Measurements from ENCODE around the gene MGAT4B.
"Not testable (repeated sequence)": the region's sequence is repeated elsewhere in the genome, so short reads cannot be mapped to it uniquely, and the experiment has no call there.

The MGAT4B gene

DNA sequence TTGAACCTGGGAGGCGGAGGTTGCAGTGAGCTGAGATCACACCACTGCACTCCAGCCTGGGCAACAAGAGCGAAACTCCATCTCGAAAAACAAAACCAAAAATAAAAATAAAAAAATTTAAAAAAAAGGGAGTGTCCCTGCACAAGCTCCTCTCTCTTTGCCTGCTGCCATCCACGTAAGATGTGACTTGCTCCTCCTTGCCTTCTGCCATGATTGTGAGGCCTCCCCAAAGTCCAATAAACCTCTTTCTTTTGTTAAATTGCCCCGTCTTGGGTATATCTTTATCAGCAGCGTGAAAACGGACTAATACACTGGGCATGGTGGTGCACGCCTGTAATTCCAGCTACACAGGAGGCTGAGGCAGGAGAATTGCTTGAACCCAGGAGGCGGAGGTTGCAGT lies 17.4 kb downstream of the MGAT4B start:
- H3K9me3 ChIP-seq; H3K27me3 ChIP-seq (ENCODE audit: low read depth); H3K36me3 ChIP-seq (replicated peaks); H3K4me1 ChIP-seq; in situ Hi-C loops (cut with MboI; ENCODE audit: low sequenced_read_pairs); DNase-seq (ENCODE audit: low spot score in 2 of 2); H3K4me3 ChIP-seq: not testable (repeated sequence)

DNA sequence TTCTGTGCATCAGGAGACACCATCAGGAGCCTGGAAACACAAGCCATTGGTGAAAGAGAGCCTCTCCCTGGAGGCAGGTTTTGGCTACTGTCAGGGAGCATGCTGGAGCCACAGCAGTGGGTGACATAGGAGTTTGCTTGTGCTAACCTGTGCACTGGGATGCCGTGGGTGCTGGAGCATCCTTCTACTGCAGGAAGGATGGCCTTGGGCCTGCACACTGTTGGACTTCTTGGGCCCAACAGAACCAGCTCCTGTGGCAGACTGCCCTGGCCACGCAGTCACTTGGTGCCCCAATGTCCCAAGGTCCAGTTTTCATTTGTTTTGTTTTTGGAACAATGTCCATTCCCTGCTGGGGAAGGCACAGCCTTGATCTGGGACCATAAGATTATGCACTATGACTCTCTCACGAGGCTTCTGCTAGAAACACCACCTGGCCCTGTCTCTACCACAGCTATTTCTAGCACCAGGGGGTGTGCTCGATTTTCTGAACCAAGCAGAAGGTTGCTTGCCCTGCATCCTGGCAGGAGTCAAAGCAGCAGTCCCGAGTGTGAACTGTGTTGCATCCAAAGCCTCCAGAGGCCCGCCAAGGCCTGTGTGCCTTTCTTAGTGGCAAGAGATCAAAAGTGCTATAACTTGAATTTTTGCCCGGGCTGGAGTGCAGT lies 18.3 kb downstream of the MGAT4B start:
- in situ Hi-C loops (cut with MboI; ENCODE audit: low sequenced_read_pairs) = no loop called here
- Histone ChIP-seq H3K36me3 (replicated peaks) (no peaks in the 10 kb centered on the region), H3K4me3 (no peak overlapping the region), H3K9me3 (no peaks in the 10 kb centered on the region), H3K4me1 (no peaks in the 10 kb centered on the region), H3K27me3 (ENCODE audit: low read depth) (no peaks in the 10 kb centered on the region)
- DNase-seq (ENCODE audit: low spot score in 2 of 2) = no peak

DNA sequence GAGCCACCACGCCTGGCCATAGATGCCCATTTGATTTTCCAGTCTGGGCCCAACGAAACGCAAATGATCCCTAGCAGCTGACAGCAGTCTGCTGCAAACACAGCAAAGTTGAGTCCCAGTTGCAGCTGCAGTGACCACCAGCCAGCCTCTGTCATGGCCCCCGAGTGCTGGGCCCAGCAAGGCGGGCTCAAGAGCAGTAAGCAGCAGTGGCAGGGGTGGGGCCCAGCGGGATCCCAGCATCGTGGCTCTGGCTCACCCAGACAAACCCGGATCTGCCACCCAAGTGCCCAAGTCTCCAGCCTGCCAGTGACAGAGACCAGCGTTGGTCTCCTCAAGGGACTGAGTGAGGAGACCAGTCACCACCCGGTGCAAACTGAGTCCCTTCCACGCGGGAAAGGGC lies 19.8 kb downstream of the MGAT4B start:
- no peaks in the 10 kb centered on the region for H3K9me3 ChIP-seq
- in situ Hi-C loops (cut with MboI; ENCODE audit: low sequenced_read_pairs) = no loop called here
- no peaks in the 10 kb centered on the region for H3K27me3 ChIP-seq (ENCODE audit: low read depth)
- no peaks in the 10 kb centered on the region for H3K4me1 ChIP-seq
- H3K4me3 ChIP-seq = no peak overlapping the region
- no peaks in the 10 kb centered on the region for H3K36me3 ChIP-seq (replicated peaks)
- no peak for DNase-seq (ENCODE audit: low spot score in 2 of 2)

DNA sequence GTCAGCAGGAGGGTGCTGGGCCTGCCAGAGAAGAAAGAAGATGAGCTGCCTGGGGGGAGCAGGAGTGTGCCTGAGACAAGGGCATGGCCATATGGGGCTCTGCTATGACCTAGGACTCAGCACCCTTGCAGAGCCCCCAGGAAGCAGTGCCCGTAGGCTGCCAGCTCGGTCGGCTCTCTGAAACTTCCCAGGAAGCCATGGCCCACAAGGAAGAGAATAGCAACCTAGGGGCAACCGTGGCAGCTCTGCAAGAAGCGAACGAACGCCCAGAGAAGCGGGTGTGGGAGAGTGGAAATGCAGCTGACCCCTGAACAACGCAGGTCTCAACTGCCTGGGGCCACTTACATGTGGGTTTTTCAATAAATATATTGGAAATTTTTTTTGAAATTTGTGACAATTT lies 23.5 kb downstream of the MGAT4B start:
- no peaks in the 10 kb centered on the region; the same call in 1 of the 2 replicates for H3K36me3 ChIP-seq (replicated peaks)
- H3K27me3 ChIP-seq (ENCODE audit: low read depth) = no peaks in the 10 kb centered on the region
- no peaks in the 10 kb centered on the region for H3K4me1 ChIP-seq
- no peaks in the 10 kb centered on the region for H3K9me3 ChIP-seq
- in situ Hi-C loops (cut with MboI; ENCODE audit: low sequenced_read_pairs) = no loop called here
- H3K4me3 ChIP-seq = no peak overlapping the region
- DNase-seq (ENCODE audit: low spot score in 2 of 2) = no peak

DNA sequence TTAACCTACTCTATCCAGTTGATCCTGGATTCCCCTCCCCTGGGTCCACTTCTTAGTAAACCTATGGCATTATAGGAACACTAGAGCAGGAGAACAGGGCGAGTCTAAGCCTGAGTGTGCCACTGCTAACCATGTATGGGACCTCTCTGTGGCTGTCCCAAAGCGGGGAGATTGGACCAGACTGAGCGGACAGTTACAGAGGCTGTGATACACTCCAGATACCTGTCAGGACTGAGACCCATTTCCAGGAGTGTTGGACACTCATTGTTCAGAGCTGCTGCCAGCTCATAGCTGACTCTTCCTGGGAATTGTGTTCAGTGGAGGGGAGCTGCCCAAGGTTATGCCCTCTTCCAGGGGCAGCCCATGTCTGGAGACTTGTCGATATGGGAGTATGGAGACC lies 24.8 kb downstream of the MGAT4B start:
- Histone ChIP-seq H3K27me3 (ENCODE audit: low read depth) (no peaks in the 10 kb centered on the region), H3K9me3 (no peaks in the 10 kb centered on the region), H3K36me3 (replicated peaks) (peaks cover 9% of the 10 kb centered on the region), H3K4me1 (no peaks in the 10 kb centered on the region), H3K4me3 (no peak overlapping the region)
- no peak for DNase-seq (ENCODE audit: low spot score in 2 of 2)
- in situ Hi-C loops (cut with MboI; ENCODE audit: low sequenced_read_pairs) = no loop called here

DNA sequence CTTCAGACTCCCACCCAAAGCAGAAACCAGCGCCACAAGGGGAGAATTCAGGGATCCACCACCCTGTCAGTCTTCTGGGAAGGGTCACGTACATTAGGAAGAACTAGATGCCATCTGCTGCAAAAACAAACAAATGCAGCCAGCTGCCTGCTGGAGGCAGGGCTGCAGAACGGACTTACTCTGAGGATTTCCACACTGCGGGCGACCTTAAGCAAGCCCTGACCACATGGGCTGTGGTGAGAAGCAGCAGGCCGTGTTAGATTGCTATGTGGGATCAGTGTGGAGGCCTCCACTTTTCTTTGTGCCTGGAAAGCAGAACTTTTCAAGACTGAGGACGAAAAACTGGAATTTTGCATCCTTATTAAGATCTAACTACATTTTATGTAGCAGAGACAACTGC lies 26.3 kb downstream of the MGAT4B start:
- Histone ChIP-seq H3K4me1 (no peaks in the 10 kb centered on the region), H3K27me3 (ENCODE audit: low read depth) (no peaks in the 10 kb centered on the region), H3K9me3 (no peaks in the 10 kb centered on the region), H3K36me3 (replicated peaks) (peaks cover 22% of the 10 kb centered on the region), H3K4me3 (no peak overlapping the region)
- in situ Hi-C loops (cut with MboI; ENCODE audit: low sequenced_read_pairs) = no loop called here
- DNase-seq (ENCODE audit: low spot score in 2 of 2) = no peak

DNA sequence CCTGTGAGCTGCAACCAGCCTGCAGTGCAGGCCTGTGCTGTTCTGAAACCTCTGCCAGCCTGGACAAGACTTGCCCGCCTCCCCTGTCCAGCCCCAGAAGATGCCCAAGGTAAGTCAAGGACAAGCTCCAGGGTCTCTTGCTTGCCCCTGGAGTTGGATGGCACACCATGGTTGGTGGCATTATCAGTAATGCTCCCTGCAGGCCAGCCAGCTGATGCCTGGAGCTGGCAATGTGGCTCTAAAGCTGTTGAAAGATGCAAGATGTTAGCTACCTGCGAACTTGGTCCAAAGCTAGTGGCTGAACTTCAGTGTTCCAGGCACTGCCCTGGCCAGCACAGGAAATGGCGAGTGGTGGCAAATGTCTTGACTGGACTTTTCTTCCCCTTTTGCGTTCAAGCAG lies 26.8 kb downstream of the MGAT4B start:
- DNase-seq (ENCODE audit: low spot score in 2 of 2) = no peak
- H3K4me1 ChIP-seq = no peaks in the 10 kb centered on the region
- H3K9me3 ChIP-seq = no peaks in the 10 kb centered on the region
- no peak overlapping the region for H3K4me3 ChIP-seq
- peaks cover 28% of the 10 kb centered on the region for H3K36me3 ChIP-seq (replicated peaks)
- in situ Hi-C loops (cut with MboI; ENCODE audit: low sequenced_read_pairs) = no loop called here
- no peaks in the 10 kb centered on the region for H3K27me3 ChIP-seq (ENCODE audit: low read depth)

DNA sequence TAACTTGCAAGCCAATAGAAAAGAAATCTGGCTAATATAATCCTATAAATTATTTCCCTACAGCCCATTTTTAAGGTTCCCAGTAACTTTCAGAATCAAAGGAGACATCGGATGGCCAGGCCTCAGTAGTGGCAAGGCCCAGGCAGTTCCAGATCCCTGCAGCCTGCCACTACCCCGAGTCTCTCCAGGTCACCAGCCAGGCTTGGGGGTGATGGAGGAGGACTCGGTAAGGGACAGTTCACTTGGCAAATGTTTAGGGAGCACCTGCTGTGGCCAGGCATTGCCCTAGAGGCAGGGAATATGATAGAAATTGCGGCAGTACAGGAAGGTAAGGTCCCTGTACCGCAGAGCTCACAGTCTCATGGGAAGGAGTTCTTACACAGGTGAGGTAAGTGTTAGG lies 28.1 kb downstream of the MGAT4B start:
- Histone ChIP-seq H3K4me3 (no peak overlapping the region), H3K4me1 (no peaks in the 10 kb centered on the region), H3K36me3 (replicated peaks) (peaks cover 40% of the 10 kb centered on the region), H3K27me3 (ENCODE audit: low read depth) (no peaks in the 10 kb centered on the region), H3K9me3 (no peaks in the 10 kb centered on the region)
- no peak for DNase-seq (ENCODE audit: low spot score in 2 of 2)
- in situ Hi-C loops (cut with MboI; ENCODE audit: low sequenced_read_pairs) = no loop called here

DNA sequence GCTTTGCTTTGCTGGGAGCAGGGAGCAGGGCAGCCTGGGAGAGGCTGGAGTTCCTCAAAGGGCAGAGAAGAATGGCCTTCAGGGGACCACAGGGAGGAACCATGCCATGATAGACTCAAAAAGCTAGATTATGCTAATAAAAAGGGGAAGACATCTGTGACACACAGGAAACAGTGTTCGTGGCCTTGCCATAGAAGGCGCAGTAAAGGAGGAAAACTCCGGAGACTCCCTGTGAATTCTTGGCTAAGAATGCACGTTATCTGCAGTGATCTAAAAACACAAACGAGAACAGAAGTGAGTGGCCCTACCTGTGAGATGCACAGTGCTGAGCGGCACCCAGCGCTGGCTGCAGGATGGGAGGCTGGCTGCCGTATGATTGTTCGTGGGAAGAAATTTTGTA lies 28.8 kb downstream of the MGAT4B start:
- H3K4me3 ChIP-seq = no peak overlapping the region
- in situ Hi-C loops (cut with MboI; ENCODE audit: low sequenced_read_pairs) = no loop called here
- no peaks in the 10 kb centered on the region for H3K4me1 ChIP-seq
- DNase-seq (ENCODE audit: low spot score in 2 of 2) = no peak
- peaks cover 47% of the 10 kb centered on the region for H3K36me3 ChIP-seq (replicated peaks)
- H3K9me3 ChIP-seq = no peaks in the 10 kb centered on the region
- no peaks in the 10 kb centered on the region for H3K27me3 ChIP-seq (ENCODE audit: low read depth)

DNA sequence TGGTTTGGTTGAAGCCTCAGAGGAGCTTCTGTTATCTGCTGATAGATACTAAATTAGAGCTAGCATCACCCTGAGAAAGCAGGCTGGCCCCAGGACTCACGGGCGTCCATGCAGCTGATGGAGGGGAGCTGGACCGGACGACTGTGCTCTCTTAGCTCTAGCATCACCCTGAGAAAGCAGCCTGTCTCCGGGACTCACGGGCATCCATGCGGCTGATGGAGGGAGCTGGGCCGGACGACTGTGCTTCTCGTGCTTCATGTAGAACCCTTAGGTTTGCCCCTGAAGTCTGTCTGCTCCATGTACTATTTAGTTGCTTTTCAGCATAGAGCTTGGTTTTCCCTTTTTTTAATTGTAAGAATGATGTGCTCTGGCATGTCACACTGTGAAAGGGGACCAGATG lies 29.2 kb downstream of the MGAT4B start:
- Histone ChIP-seq H3K27me3 (ENCODE audit: low read depth) (no peaks in the 10 kb centered on the region), H3K36me3 (replicated peaks) (peaks cover 51% of the 10 kb centered on the region), H3K4me1 (no peaks in the 10 kb centered on the region), H3K9me3 (no peaks in the 10 kb centered on the region), H3K4me3 (no peak overlapping the region)
- in situ Hi-C loops (cut with MboI; ENCODE audit: low sequenced_read_pairs) = no loop called here
- no peak for DNase-seq (ENCODE audit: low spot score in 2 of 2)

DNA sequence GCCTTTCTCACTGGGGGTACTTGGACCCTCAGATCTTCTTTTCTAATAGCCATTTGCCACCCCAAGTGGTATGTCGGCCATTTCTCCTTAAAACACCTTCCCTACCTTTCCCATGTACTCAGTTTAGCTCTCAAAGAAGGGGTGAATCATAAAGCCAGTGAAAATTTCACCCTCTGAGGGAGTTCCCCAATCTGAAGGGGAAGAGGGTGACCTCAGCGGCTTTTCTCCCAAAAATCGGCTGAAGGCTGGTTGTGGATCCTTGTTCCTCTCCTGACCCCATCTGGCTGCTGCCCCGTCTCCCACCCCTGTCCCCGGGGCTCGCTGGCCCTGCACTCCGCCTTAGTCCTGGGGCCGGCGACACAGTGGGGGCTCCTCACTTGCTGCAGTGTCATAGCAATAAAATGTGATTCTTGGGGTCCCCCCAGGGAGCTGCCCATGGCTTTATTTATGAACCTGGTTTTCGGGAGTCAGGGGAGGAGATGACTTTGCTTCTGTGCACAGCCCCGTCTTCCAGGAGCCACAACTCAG lies 30.2 kb downstream of the MGAT4B start:
- Histone ChIP-seq H3K4me1 (no peaks in the 10 kb centered on the region), H3K9me3 (no peaks in the 10 kb centered on the region), H3K4me3 (no peak overlapping the region), H3K27me3 (ENCODE audit: low read depth) (no peaks in the 10 kb centered on the region), H3K36me3 (replicated peaks) (peaks cover 61% of the 10 kb centered on the region)
- no peak for DNase-seq (ENCODE audit: low spot score in 2 of 2)
- in situ Hi-C loops (cut with MboI; ENCODE audit: low sequenced_read_pairs) = no loop called here

DNA sequence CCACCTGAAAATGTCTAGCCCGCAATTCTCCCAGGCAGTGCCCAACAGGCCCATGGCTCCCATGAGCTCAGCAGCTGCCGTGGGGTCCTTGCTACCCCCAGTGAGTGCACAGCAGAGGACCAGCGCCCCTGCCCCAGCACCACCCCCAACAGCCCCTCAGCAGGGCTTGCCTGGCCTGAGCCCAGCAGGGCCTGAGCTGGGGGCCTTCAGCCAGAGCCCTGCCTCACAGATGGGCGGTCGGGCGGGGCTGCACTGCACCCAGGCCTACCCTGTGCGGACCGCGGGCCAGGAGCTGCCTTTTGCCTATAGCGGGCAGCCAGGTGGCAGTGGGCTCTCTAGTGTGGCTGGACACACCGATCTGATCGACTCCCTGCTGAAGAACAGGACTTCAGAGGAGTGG lies 32.2 kb downstream of the MGAT4B start:
- Histone ChIP-seq H3K4me3 (no peak overlapping the region), H3K27me3 (ENCODE audit: low read depth) (no peaks in the 10 kb centered on the region), H3K4me1 (no peaks in the 10 kb centered on the region), H3K9me3 (no peaks in the 10 kb centered on the region), H3K36me3 (replicated peaks) (peaks cover 82% of the 10 kb centered on the region)
- DNase-seq (ENCODE audit: low spot score in 2 of 2) = no peak
- in situ Hi-C loops (cut with MboI; ENCODE audit: low sequenced_read_pairs) = no loop called here

DNA sequence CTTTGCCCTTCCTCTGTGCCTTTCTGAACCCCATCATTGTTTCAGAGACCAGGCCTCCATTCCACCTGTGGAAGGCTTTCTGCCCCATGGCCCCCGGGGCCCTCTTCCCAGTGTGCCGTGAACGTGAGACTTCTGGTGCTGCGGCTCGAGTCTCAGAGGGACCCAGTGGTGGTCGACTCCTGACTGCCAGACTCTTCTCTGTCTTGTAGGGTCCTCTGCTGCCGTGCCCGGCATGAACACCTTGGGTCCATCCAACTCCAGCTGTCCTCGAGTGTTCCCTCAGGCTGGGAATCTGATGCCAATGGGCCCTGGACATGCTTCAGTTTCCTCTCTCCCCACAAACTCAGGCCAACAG lies 33.0 kb downstream of the MGAT4B start:
- no peaks in the 10 kb centered on the region for H3K27me3 ChIP-seq (ENCODE audit: low read depth)
- in situ Hi-C loops (cut with MboI; ENCODE audit: low sequenced_read_pairs) = no loop called here
- no peak overlapping the region for H3K4me3 ChIP-seq
- no peak for DNase-seq (ENCODE audit: low spot score in 2 of 2)
- H3K9me3 ChIP-seq = no peaks in the 10 kb centered on the region
- H3K4me1 ChIP-seq = no peaks in the 10 kb centered on the region
- peaks cover 88% of the 10 kb centered on the region for H3K36me3 ChIP-seq (replicated peaks)

DNA sequence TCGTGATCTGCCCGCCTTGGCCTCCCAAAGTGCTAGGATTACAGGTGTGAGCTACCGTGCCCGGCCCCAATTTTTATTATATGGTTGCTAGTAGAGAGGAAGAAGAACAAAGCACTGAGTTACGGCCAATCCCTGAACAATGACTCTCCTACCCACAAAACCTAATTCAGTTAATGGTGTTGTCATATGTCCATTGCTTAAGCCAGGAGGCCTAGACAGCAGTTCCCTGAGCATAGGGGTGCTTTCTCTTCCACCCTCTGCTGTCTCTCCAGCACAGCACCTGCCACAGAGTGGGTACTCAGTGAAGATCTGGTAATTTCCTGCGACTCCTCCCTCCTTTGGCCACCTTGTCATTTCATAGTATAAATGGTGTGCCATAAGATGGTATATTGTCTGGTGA lies 34.3 kb downstream of the MGAT4B start:
- in situ Hi-C loops (cut with MboI; ENCODE audit: low sequenced_read_pairs) = no loop called here
- Histone ChIP-seq H3K36me3 (replicated peaks) (peaks cover 97% of the 10 kb centered on the region), H3K27me3 (ENCODE audit: low read depth) (no peaks in the 10 kb centered on the region), H3K4me1 (no peaks in the 10 kb centered on the region), H3K4me3 (no peak overlapping the region), H3K9me3 (no peaks in the 10 kb centered on the region)
- DNase-seq (ENCODE audit: low spot score in 2 of 2) = no peak

DNA sequence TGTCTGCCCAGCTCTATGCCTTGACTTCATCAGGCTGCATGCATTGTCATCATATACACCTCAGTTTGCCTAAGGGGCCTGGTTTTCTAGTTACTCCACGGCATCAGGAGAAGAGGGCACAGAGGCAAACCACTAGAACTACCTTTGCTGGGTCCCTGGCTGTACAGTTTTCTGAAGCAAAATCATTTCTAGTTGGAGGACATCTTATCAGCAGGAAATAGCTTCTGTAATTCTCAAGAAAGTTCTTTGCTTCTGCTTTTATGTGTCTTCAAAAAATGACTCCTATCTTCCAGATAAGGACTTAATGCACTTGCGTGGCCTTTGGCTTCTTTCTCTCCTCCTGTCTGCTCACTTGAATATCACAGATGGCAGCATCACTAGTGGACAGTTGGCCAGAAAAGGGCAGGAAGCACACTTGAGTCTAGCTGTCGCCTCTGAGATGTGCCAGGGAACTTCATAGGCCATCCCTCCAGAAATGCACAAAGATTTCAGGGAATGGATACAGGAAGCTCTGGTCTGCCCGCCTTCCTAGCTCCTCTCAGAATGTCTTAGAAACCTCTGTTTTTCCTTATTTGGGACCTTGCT lies 35.3 kb downstream of the MGAT4B start:
- no peak for DNase-seq (ENCODE audit: low spot score in 2 of 2)
- Histone ChIP-seq H3K27me3 (ENCODE audit: low read depth) (no peaks in the 10 kb centered on the region), H3K4me1 (no peaks in the 10 kb centered on the region), H3K9me3 (no peaks in the 10 kb centered on the region), H3K36me3 (replicated peaks) (peaks cover 97% of the 10 kb centered on the region), H3K4me3 (no peak overlapping the region)
- in situ Hi-C loops (cut with MboI; ENCODE audit: low sequenced_read_pairs) = no loop called here
